HG03457 (cell line): ENCODE data around the gene FCRL5.
"Not testable (repeated sequence)": the region's sequence is repeated elsewhere in the genome, so short reads cannot be mapped to it uniquely, and the experiment has no call there.

Experiments used
- ATAC-seq: cut with Tn5 transposase; IDR thresholded peaks from one replicate; pipeline ENCODE4 v1.9.1; 2021; ENCODE audit warnings: moderate number of reproducible peaks; ENCODE audit not compliant: unreplicated experiment

The FCRL5 gene

DNA sequence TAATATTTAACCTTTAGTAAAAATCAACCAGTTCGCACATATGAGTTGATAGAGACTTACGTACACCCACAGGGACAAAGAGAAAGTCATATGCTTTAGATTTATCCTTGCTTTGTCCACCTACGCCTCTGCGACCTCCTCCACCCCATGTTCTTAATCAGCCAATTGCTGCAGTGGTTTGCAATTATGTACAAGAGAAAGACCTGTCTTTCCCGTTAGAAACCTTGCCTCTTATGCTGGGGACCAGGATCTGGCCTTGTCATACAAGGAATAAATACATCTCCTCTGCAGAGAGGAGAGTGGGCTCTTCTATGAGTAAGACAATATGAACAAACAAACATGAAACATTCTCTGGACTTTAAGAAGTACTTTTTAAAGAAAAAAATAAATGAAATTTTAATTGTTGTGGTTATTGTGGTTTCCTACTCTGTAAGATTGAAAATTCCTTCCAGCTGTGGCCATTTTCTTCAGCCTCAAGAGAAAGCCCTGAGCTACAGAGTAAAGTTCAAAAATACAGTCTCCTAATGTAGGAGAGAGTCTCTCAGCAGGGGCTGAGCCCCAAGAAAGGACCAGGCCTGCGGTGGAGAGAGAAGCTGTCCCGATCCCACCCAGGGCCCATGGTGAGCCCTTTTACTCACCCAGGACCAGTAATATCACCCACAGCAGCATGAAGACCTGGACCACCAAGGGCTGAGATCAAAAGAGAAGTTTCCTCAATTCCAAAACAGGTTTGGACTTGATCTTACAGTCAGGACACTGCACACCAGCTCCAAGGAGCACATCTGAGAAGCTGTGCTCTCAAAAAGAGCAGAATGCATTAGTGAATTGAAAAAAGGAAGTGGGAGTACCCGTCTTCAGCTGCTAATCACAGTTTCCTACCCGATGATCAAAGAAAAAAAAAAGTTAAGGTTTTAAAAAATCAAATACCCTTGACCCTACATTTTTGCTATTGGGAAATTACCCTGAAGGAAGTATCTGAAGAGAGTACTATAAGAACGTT lies at the start of gene FCRL5:
Gene FCRL5, minus strand, starts transcription at position 822 of the 1,000 bp plus-strand sequence. Its CDS starts 153 bp downstream, at position 669.
- ATAC-seq, result no peak

GRCh38 chr1:157600236-157600635 lies 47.9 kb upstream of the FCRL5 start:
- ATAC-seq, result no peak

- ATAC-seq, result peak; percentile 51
These were observed 45.8 kb upstream of the FCRL5 start, which contains the start of gene FCRL4 for GRCh38 chr1:157597959-157598667. Gene FCRL4 (minus strand): TSS chr1:157598085. CDS start chr1:157597944, 141 bp downstream.

- ATAC-seq, result peak; percentile 30
These were observed 44.1 kb upstream of the FCRL5 start for GRCh38 chr1:157596384-157596783.

- ATAC-seq, result peak; percentile 49
These were observed 43.0 kb upstream of the FCRL5 start for GRCh38 chr1:157595356-157595755.

- ATAC-seq, result no peak
These were observed 33.7 kb upstream of the FCRL5 start for GRCh38 chr1:157585984-157586383.

GRCh38 chr1:157584503-157584902 lies 32.2 kb upstream of the FCRL5 start:
- ATAC-seq, result no peak

- ATAC-seq, result no peak
These were observed 28.5 kb upstream of the FCRL5 start for GRCh38 chr1:157580828-157581210.

DNA sequence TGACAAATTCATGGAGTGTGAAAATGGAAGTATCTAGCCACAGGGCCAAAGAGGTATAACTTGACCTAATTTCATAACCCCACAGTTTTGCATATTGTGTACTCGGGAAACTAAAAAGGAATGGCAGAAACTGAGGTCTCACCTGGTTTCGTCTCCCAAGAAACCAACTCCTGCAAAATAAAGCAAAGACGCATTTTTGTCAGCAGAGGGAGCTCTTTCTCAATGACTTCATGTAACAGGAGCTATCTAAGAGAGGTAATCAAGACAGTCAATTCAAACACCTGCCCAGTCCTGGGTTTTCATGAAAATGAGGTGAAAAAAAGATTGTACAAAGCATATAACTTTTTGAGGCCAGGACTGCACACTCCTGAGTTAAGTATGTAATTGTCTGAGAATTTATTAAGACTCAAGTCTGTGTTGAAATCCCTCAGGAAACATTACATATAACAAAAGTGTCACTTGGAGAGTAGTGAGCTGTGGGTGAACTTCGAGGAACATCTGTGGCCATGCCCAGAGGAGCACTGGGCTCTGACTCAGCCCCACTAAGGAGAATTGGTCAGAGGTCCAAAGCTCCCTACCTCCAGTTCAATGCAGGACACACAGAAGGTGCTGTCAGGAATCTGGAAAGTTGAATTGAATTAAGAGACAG lies 28.0 kb upstream of the FCRL5 start:
- ATAC-seq, result no peak

GRCh38 chr1:157577420-157577819 lies 25.1 kb upstream of the FCRL5 start:
- no peak for ATAC-seq

DNA sequence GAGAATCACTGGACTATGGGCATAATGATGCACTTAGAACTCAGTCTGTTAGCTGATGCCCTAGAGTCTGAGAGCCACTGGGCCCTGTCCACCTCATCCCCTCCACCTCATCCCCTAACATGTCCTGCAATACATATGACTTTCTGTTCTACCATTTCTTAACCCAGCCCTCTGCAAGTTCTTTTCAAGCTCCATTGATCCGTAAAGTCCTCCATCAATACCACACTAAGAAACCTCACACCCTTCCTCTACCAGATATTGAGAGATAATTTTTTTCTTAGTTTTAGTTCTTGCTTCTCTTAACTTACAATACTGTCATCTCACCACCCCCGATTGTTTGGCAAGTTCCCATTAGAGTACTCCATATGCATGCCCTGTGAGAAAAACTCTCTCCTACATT lies 23.4 kb upstream of the FCRL5 start:
- peak; percentile 47 for ATAC-seq

- no peak for ATAC-seq
These were observed 22.5 kb upstream of the FCRL5 start for GRCh38 chr1:157574836-157575235.

DNA sequence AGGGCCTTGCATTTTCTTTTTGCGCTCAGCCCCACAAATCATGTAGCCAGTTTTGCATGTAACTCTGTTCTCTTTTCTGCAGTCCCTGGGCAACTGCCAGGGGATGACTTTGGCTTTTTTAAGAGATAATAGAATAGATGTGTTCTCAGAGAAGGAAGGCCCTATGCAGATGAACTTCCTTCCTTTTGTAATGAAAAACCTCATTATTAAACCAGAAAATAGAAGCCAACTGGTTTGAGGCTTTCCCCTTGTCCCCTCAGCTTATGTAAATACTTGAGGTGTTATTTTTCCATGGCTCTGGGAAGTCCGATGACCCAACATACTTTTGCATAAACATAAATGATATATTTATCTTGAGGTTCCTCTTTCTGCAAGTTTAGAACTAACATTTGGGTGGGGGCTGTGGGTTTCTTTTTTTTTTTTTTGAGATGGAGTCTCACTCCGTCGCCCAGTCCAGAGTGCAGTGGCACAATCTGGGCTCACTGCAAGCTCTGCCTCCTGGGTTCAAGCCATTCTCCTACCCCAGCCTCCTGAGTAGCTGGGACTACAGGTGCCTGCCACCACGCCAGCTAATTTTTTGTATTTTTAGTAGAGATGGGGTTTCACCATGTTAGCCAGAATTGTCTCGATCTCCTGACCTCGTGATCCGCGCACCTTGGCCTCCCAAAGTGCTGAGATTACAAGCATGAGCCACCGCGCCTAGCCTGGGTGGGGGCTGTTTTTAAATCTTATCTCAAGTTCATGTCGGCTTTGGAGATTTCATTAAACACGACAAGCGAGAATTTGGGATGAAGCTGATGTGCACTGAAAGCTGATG lies 14.4 kb upstream of the FCRL5 start:
- ATAC-seq, result no peak

DNA sequence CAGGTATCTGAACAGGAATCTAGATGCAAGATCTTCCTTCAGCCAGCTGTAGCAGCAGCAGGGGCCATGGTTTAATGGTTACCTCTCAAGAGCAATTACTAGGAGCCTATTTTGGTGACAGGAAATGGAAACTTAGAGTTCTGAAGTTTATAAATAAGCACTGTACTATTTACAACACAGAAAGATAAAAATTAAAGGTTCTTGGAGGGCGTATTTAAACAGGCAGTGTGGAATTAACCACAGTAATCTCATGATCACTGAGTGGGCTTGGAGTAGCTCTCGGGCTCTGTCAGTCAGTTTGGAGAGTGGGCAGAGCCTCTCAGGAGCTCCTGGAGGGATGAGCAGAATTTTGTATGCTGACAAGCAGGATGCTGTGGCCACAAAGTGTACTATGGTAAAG lies 10.2 kb upstream of the FCRL5 start:
- ATAC-seq, result peak; percentile 55

DNA sequence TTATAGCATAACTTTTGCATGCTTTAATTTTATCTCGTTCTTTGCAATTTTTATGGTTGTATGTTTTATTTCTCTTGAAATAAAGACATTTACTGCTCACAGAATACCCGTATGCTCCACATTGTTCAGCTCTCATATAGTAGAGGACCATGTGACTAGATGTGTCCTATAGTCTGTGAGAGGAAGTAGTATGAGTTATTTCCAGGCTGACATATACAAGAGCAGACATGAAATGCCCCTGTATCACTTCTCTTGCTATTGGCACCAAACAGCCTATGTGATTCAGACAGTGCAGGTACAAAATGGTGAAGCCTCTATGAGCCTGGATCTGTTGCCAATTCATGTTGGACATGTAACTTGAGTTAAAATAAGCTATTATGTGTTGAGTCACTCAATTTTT lies 5.8 kb upstream of the FCRL5 start:
- no peak for ATAC-seq

- not testable (repeated sequence) for ATAC-seq
These were observed 4.2 kb downstream of the FCRL5 start for GRCh38 chr1:157548081-157548480.

GRCh38 chr1:157542676-157543075 lies 9.6 kb downstream of the FCRL5 start:
- no peak for ATAC-seq

GRCh38 chr1:157540852-157541251 lies 11.5 kb downstream of the FCRL5 start:
- no peak for ATAC-seq

DNA sequence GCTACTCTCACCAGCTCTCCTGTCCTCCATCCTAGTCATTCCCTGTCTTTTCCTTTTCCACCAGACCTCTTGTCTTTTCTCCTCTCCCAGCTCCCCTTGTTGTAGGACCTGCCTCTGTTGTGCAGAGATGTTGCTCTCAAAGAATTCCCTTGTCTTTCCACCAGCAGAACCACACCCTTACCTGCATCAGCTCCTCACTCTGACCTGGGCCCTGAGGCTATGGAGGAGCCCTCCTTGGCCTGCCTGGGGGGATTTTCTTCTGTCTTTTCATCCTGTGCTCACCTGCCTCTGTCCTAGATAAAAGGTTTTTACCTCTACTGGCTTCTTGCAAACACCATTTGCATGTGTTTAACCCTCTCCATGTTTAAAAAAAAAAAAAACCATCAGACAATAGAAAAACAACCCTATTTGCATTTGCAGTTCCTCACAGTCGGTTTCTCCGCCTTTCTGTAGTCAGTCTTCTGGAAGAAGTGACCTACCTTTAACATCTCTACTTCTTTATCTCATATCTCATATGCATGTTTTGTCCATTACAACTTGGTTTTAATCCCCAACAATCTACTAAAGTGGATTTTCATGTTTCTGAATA lies 12.1 kb downstream of the FCRL5 start:
- ATAC-seq, result no peak

GRCh38 chr1:157539568-157539967 lies 12.7 kb downstream of the FCRL5 start:
- ATAC-seq, result no peak
